ENCODE results near the gene COL23A1. TPM values are rescaled to one million over a fixed set of nuclear protein-coding genes. Genes with fewer than 3 reads are reported as not detected.

The COL23A1 gene
- total and polyA plus RNA-seq, 2 of the 13 experiments (the other 11 are each of a cell fraction or from before 2014, with no cell fraction given) = not detected

DNA sequence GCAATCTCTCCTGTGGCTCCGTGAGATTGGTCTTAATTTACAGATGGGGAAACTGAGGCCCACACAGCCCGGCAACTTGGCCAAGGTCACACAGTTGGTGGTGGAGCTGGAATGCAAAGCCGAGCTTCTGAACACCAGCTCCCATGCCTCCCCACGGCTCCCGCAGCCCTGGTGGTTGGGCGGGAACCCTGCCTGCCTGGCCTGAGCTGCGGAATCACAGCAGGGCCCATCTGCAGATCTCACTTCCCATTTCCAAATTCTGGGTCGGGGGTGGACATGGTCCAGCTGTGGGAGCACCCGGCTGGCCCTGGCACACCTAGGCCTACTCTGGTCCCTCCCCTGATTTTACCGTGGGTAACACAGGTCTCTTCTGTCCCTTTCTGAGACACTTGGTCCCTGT lies 322.3 kb downstream of the COL23A1 start:
- CTCF ChIA-PET (ENCODE audit: low intra/inter-chr PET ratio, low total read pairs) = no interaction called here
- POLR2A ChIA-PET = no interaction called here
- TF ChIP-seq MEF2D (CRISPR knock-in tag; IDR thresholded peaks at IDR 0.05) (no peak), REPIN1 (CRISPR knock-in tag; IDR thresholded peaks at IDR 0.05; ENCODE audit: borderline replicate concordance, low read depth) (no peak), GPN1 (CRISPR knock-in tag; IDR thresholded peaks at IDR 0.05; ENCODE audit: borderline replicate concordance) (no peak), ZNF614 (CRISPR knock-in tag; IDR thresholded peaks at IDR 0.05; ENCODE audit: borderline replicate concordance) (no peak), JUNB (CRISPR knock-in tag; IDR thresholded peaks at IDR 0.05; ENCODE audit: borderline replicate concordance) (no peak), ZNF367 (CRISPR knock-in tag; IDR thresholded peaks at IDR 0.05; ENCODE audit: borderline replicate concordance) (no peak), ZNF891 (CRISPR knock-in tag; IDR thresholded peaks at IDR 0.05) (no peak)
- TF ChIP-seq, protein P1, sequence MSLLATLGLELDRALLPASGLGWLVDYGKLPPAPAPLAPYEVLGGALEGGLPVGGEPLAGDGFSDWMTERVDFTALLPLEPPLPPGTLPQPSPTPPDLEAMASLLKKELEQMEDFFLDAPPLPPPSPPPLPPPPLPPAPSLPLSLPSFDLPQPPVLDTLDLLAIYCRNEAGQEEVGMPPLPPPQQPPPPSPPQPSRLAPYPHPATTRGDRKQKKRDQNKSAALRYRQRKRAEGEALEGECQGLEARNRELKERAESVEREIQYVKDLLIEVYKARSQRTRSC (CRISPR knock-in tag; IDR thresholded peaks at IDR 0.05; ENCODE audit: low read depth) = no peak
- TF ChIP-seq, protein P2, sequence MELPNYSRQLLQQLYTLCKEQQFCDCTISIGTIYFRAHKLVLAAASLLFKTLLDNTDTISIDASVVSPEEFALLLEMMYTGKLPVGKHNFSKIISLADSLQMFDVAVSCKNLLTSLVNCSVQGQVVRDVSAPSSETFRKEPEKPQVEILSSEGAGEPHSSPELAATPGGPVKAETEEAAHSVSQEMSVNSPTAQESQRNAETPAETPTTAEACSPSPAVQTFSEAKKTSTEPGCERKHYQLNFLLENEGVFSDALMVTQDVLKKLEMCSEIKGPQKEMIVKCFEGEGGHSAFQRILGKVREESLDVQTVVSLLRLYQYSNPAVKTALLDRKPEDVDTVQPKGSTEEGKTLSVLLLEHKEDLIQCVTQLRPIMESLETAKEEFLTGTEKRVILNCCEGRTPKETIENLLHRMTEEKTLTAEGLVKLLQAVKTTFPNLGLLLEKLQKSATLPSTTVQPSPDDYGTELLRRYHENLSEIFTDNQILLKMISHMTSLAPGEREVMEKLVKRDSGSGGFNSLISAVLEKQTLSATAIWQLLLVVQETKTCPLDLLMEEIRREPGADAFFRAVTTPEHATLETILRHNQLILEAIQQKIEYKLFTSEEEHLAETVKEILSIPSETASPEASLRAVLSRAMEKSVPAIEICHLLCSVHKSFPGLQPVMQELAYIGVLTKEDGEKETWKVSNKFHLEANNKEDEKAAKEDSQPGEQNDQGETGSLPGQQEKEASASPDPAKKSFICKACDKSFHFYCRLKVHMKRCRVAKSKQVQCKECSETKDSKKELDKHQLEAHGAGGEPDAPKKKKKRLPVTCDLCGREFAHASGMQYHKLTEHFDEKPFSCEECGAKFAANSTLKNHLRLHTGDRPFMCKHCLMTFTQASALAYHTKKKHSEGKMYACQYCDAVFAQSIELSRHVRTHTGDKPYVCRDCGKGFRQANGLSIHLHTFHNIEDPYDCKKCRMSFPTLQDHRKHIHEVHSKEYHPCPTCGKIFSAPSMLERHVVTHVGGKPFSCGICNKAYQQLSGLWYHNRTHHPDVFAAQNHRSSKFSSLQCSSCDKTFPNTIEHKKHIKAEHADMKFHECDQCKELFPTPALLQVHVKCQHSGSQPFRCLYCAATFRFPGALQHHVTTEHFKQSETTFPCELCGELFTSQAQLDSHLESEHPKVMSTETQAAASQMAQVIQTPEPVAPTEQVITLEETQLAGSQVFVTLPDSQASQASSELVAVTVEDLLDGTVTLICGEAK (IDR thresholded peaks at IDR 0.05) = no peak
- TF ChIP-seq, protein P2 (CRISPR knock-in tag; IDR thresholded peaks at IDR 0.05) = no peak
- TF ChIP-seq, protein P3, sequence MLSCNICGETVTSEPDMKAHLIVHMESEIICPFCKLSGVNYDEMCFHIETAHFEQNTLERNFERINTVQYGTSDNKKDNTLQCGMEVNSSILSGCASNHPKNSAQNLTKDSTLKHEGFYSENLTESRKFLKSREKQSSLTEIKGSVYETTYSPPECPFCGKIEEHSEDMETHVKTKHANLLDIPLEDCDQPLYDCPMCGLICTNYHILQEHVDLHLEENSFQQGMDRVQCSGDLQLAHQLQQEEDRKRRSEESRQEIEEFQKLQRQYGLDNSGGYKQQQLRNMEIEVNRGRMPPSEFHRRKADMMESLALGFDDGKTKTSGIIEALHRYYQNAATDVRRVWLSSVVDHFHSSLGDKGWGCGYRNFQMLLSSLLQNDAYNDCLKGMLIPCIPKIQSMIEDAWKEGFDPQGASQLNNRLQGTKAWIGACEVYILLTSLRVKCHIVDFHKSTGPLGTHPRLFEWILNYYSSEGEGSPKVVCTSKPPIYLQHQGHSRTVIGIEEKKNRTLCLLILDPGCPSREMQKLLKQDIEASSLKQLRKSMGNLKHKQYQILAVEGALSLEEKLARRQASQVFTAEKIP (CRISPR knock-in tag; IDR thresholded peaks at IDR 0.05; ENCODE audit: borderline replicate concordance) = no peak

More for the DNA sequence above, 322.3 kb downstream of the COL23A1 start:
- no peak overlapping the region for H3K9ac ChIP-seq (ENCODE audit: insufficient read depth, low read depth, low read length)
- no TSS peak for BruUV-seq (replicated peaks)
- WGBS (ENCODE audit: low lambda C conversion rate) = 33% methylated on average over 9 of the region's 10 CpGs
- H3K4me3 ChIP-seq (replicated peaks in 1 of 3; ENCODE audit: insufficient read depth in 1 of 3, low read depth in 2 of 3, low read length in 3 of 3) = no peak overlapping the region
- H3K4me1 ChIP-seq (ENCODE audit: insufficient read depth, low read length) = no peaks in the 10 kb centered on the region
- no peak for FAIRE-seq
- H4K20me1 ChIP-seq (ENCODE audit: insufficient read depth, low read length) = no peaks in the 10 kb centered on the region
- DNase-seq (ENCODE audit: low spot score) = no peak
- no peak for ATAC-seq
- peaks cover 5 to 23% of the 10 kb centered on the region in 2 experiments; a peak in 4 of 5 replicates for H3K27me3 ChIP-seq (ENCODE audit: control insufficient read depth in 1 of 2, insufficient read depth in 2 of 2, low read length in 2 of 2)
- H3K9me3 ChIP-seq (ENCODE audit: low read length) = no peaks in the 10 kb centered on the region
- H3K4me2 ChIP-seq (ENCODE audit: low read depth, low read length) = no peak overlapping the region
- in situ Hi-C loops (cut with HindIII; ENCODE audit: extremely low pct_ligation_motif_present, low pct_unique_long_range_greater_than_20kb) = no loop called here
- intact Hi-C loops (cut with micrococcal nuclease; ENCODE audit: unreplicated experiment) = no loop called here
- H3K79me2 ChIP-seq (ENCODE audit: insufficient read depth, low read length) = no peaks in the 10 kb centered on the region
- H2AFZ ChIP-seq (ENCODE audit: low read length) = no peak overlapping the region
- no peaks in the 10 kb centered on the region for H3K36me3 ChIP-seq (replicated peaks in 1 of 2; ENCODE audit: control insufficient read depth in 1 of 2, insufficient read depth in 2 of 2, low read length in 2 of 2)
- H3K27ac ChIP-seq (ENCODE audit: extremely low read length, insufficient read depth, low read length) = no peak overlapping the region
